Upper lobe of right lung (tissue), 1 donor: ENCODE data around the gene NRG2. TPM values are rescaled to one million over a fixed set of nuclear protein-coding genes. Genes with fewer than 3 reads are reported as not detected.

ENCODE experiments used
- ATAC-seq: fragments of 200-7000 bp; cut with Tn5 transposase; one replicate; pipeline ENCODE4 v1.9.1; 2020; ENCODE audit warnings: mild to moderate bottlenecking, moderate library complexity
- DNase-seq: peaks from one replicate; pipeline ENCODE4 v3.0.0-alpha.2; 2020
- H3K27ac ChIP-seq: fragments of 200-600 bp; one replicate; pipeline ENCODE4 v1.8.0; 2022
- H3K27me3 ChIP-seq: fragments of 200-600 bp; one replicate; pipeline ENCODE4 v1.8.0; 2022; ENCODE audit warnings: mild to moderate bottlenecking
- H3K36me3 ChIP-seq: fragments of 200-600 bp; one replicate; pipeline ENCODE4 v1.8.0; 2022
- H3K4me1 ChIP-seq: fragments of 200-600 bp; one replicate; pipeline ENCODE4 v1.8.0; 2022
- H3K4me3 ChIP-seq: fragments of 200-600 bp; one replicate; pipeline ENCODE4 v1.8.0; 2022; ENCODE audit warnings: mild to moderate bottlenecking
- H3K9me3 ChIP-seq: fragments of 200-600 bp; one replicate; pipeline ENCODE4 v1.8.0; 2022
- CTCF ChIP-seq: fragments of 200-600 bp; IDR thresholded peaks from one replicate; pipeline ENCODE4 v1.8.0; 2022; ENCODE audit warnings: antibody characterized with exemption
- intact Hi-C: fragments of 100-400 bp; cut with DNase I; formaldehyde crosslinking; loops from one replicate; pipeline ENCODE4 v1.11.0; 2022
- total RNA-seq: library from RNA; stranded (reverse); fragmentation: NEBNext Ultra II Directional; extraction: Animal tissue kit (Norgen Biotek cat#: 25700); gene quantifications from one replicate; pipeline ENCODE4 v1.2.1, GENCODE V29; 2021
- donor health status: DM: no; HTN: yes; CAD: no; lungs with severe emphysema.

The NRG2 gene
- total RNA-seq, 1 donor from 2014 or later, result 1.4 TPM

GRCh38 chr5:139881143-139881733 is 161.9 kb downstream of the NRG2 start:
- H3K4me3 ChIP-seq, result no peak overlapping the region
- no peak for TF ChIP-seq CTCF
- intact Hi-C loops, result no loop called here
- no peak overlapping the region for H3K27ac ChIP-seq
- H3K36me3 ChIP-seq, result no peaks in the 10 kb centered on the region
- H3K9me3 ChIP-seq, result no peaks in the 10 kb centered on the region
- ATAC-seq, result no peak
- H3K4me1 ChIP-seq, result no peaks in the 10 kb centered on the region
- DNase-seq, result no peak
- H3K27me3 ChIP-seq, result no peaks in the 10 kb centered on the region

GRCh38 chr5:139880416-139881142 is 162.5 kb downstream of the NRG2 start:
- intact Hi-C loops, result no loop called here
- Histone ChIP-seq H3K27ac (no peak overlapping the region), H3K36me3 (no peaks in the 10 kb centered on the region), H3K4me1 (no peaks in the 10 kb centered on the region), H3K9me3 (no peaks in the 10 kb centered on the region), H3K4me3 (no peak overlapping the region), H3K27me3 (no peaks in the 10 kb centered on the region)
- TF ChIP-seq CTCF, result no peak
- ATAC-seq (peak; percentile 8), DNase-seq (no peak)

- Histone ChIP-seq H3K27me3 (no peaks in the 10 kb centered on the region), H3K27ac (no peak overlapping the region), H3K4me1 (no peaks in the 10 kb centered on the region), H3K36me3 (no peaks in the 10 kb centered on the region), H3K4me3 (no peak overlapping the region), H3K9me3 (no peaks in the 10 kb centered on the region)
- no peak for TF ChIP-seq CTCF
- intact Hi-C loops, result no loop called here
- DNase-seq, result no peak
- ATAC-seq, result peak; percentile 9
Measured at GRCh38 chr5:139878093-139878492, 165.0 kb downstream of the NRG2 start.

- ATAC-seq (no peak), DNase-seq (no peak)
- no peak for TF ChIP-seq CTCF
- no peaks in the 10 kb centered on the region for H3K9me3 ChIP-seq
- no peaks in the 10 kb centered on the region for H3K27me3 ChIP-seq
- H3K36me3 ChIP-seq, result no peaks in the 10 kb centered on the region
- intact Hi-C loops, result no loop called here
- H3K4me3 ChIP-seq, result no peak overlapping the region
- no peak overlapping the region for H3K27ac ChIP-seq
- H3K4me1 ChIP-seq, result no peaks in the 10 kb centered on the region
Measured at GRCh38 chr5:139877129-139877597, 165.9 kb downstream of the NRG2 start.

- no peaks in the 10 kb centered on the region for H3K4me1 ChIP-seq
- intact Hi-C loops, result no loop called here
- ATAC-seq, result no peak
Measured at GRCh38 chr5:139875957-139876356, 167.1 kb downstream of the NRG2 start.

More at GRCh38 chr5:139875957-139876356, 167.1 kb downstream of the NRG2 start:
- no peak for TF ChIP-seq CTCF
- H3K36me3 ChIP-seq, result no peaks in the 10 kb centered on the region
- H3K9me3 ChIP-seq, result no peaks in the 10 kb centered on the region
- no peak for DNase-seq
- no peak overlapping the region for H3K4me3 ChIP-seq
- H3K27me3 ChIP-seq, result no peaks in the 10 kb centered on the region
- H3K27ac ChIP-seq, result no peak overlapping the region
